Thoracic aorta (tissue), 2 donors: ENCODE results near the gene TBPL2. TPM values are rescaled to one million over a fixed set of nuclear protein-coding genes. Genes with fewer than 3 reads are reported as not detected.

Experiments
- ATAC-seq: fragments of 150-250 bp; one replicate; pipeline ENCODE4 v1.8.0; 2017; ENCODE audit warnings: low read depth; ENCODE audit not compliant: insufficient number of reproducible peaks, low FRiP score
- DNase-seq: peaks from one replicate; pipeline ENCODE4 v3.0.0-alpha.2; 2020; ENCODE audit warnings: low spot score
- H3K27ac ChIP-seq, 2 donors: fragments of 200-600 bp; sonication (generic); 1 replicate in 1 of 2; 2 replicates in 1 of 2; pipeline ENCODE4 v1.5.1; 2016; ENCODE audit warnings: mild to moderate bottlenecking in 2 of 2, moderate library complexity in 2 of 2
- H3K27me3 ChIP-seq: fragments of 200-600 bp; sonication (generic); replicated peaks from 2 replicates; pipeline ENCODE4 v1.6.0; 2016; ENCODE audit warnings: mild to moderate bottlenecking; ENCODE audit not compliant: insufficient read depth
- H3K36me3 ChIP-seq: fragments of 200-600 bp; sonication (generic); one replicate; pipeline ENCODE4 v1.5.1; 2016
- H3K4me1 ChIP-seq, 2 donors: fragments of 200-600 bp; sonication (generic); 1 replicate in 1 of 2; 2 replicates in 1 of 2; pipeline versions ENCODE4 v1.5.1 to v1.6.0; 2016; ENCODE audit warnings: low read depth in 2 of 2, mild to moderate bottlenecking in 1 of 2; ENCODE audit not compliant: control insufficient read depth in 1 of 2
- H3K4me3 ChIP-seq: fragments of 200-600 bp; sonication (generic); 2 replicates; pipeline ENCODE4 v1.5.1; 2016; ENCODE audit warnings: mild to moderate bottlenecking
- H3K9me3 ChIP-seq: fragments of 200-600 bp; sonication (generic); 2 replicates; pipeline ENCODE4 v1.5.1; 2016
- total RNA-seq, 2 donors: library from RNA; depleted of rRNA; stranded (reverse); fragments of >200 nt; gene quantifications; one replicate each; pipeline versions ENCODE4 v1.1.0 to v1.2.3, GENCODE V29; 2016
- TF ChIP-seq, protein P1 (sequence below): fragments of 200-600 bp; sonication (generic); IDR thresholded peaks from one replicate; pipeline ENCODE4 v1.5.1; 2019; ENCODE audit warnings: antibody characterized with exemption

The TBPL2 gene
- total RNA-seq, 2 donors from 2014 or later = not detected

DNA sequence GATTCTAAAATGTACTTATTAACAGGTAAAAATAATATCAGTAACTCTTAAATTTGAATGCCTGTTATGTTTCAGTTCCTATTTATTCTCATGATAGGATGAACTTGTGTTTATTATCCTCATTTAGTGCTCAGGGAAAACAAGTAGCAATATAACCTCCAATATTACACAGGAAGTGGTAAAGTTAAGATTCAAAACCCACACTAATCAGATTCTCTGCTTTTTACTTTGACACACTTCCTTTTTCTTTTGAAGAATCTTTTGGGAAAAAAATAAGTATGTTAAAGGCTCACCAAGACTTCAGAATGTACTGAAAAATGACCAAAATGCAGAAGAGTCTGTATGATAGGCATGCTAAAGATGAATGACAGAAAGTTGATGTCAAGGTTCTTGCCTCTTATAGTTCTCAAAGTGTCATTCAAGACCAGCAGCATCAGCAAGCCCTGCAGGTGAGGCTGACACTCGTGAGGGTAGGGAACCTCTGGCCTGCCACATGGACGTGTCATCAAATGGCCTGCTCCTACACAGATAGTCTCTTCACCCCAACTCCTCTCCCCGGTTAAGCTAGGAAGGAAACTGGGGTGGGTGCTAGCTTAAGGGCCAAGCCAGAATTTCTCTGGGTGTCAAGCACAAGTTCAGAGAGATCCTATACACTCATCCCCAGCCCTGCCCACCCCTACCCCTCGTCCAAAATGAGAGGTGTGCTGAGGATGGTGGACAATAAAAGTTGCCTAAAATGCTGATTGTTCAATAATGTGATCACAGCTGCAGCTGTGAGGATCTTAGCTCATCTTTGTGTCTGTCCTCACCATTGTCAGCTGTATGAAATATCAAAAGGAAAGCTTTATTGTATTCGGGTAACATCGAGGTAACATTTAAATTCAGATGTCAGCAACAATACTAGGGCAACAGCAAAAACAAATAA is 6.3 kb downstream of the TBPL2 start:
- Histone ChIP-seq H3K27me3 (no peaks in the 10 kb centered on the region), H3K4me3 (no peak overlapping the region), H3K36me3 (no peaks in the 10 kb centered on the region), H3K9me3 (no peaks in the 10 kb centered on the region), H3K4me1 (peaks cover 0 to 3% of the 10 kb centered on the region in 2 donors), H3K27ac (no peak overlapping the region)
- DNase-seq (no peak), ATAC-seq (no peak)
- TF ChIP-seq, protein P1, sequence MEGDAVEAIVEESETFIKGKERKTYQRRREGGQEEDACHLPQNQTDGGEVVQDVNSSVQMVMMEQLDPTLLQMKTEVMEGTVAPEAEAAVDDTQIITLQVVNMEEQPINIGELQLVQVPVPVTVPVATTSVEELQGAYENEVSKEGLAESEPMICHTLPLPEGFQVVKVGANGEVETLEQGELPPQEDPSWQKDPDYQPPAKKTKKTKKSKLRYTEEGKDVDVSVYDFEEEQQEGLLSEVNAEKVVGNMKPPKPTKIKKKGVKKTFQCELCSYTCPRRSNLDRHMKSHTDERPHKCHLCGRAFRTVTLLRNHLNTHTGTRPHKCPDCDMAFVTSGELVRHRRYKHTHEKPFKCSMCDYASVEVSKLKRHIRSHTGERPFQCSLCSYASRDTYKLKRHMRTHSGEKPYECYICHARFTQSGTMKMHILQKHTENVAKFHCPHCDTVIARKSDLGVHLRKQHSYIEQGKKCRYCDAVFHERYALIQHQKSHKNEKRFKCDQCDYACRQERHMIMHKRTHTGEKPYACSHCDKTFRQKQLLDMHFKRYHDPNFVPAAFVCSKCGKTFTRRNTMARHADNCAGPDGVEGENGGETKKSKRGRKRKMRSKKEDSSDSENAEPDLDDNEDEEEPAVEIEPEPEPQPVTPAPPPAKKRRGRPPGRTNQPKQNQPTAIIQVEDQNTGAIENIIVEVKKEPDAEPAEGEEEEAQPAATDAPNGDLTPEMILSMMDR = no peak

DNA sequence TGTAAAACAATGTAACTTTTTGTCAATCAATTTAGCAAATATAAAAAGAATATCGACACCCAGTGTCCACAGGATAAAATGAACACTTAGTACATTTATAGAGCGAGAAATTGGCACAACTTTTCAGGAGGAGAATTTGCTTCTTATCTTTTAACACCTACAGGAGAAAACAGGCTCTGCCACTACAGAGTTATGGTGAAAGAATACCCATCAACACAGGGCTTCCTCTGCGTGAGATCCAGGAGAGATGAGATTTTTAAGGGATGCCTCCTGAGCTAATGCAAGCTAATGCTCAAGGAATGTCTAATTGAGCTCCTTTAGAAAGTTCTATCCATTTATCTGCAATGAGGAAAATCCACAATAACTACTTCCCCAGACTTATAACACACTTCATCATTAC is 7.8 kb downstream of the TBPL2 start:
- no peak for DNase-seq
- peaks cover 0 to 3% of the 10 kb centered on the region in 2 donors for H3K4me1 ChIP-seq
- TF ChIP-seq, protein P1 = no peak
- H3K27ac ChIP-seq = no peak overlapping the region
- ATAC-seq = no peak
- H3K36me3 ChIP-seq = no peaks in the 10 kb centered on the region
- H3K27me3 ChIP-seq = no peaks in the 10 kb centered on the region
- H3K9me3 ChIP-seq = no peaks in the 10 kb centered on the region
- H3K4me3 ChIP-seq = no peak overlapping the region

DNA sequence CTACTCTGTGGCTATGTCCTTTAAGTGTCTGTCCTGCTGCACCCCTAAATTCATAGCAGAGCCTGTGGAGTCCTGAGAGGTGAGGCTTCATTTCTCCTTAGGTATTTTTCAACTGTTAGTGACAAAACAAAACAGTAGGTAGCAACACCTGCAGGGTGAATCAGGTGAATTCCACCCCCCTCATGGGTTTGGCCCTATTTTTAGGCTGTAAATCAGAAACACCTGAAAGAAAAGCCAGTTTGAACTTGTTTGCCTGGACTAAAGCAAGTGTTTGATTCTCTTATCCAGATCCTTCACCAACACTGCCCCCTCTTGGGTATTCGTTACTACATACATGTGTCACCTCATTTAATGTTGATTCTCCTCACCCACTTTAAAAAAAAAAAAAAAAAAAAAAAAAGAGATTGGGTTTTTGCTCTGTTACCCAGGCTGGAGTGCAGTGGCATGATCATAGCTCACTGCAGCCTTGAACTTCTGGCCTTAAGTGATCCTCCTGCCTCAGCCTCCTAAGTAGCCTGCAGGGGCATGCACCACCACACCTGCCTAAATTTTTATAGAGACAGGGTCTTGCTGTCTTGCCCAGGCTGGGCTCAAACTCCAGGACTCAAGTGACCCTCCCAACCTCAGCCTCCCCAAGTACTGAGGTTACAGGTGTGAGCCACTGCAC is 10.3 kb downstream of the TBPL2 start:
- peaks cover 0 to 3% of the 10 kb centered on the region in 2 donors for H3K4me1 ChIP-seq
- TF ChIP-seq, protein P1 = peak; percentile 28
- no peak for ATAC-seq
- H3K4me3 ChIP-seq = no peak overlapping the region
- peak; percentile 19 for DNase-seq
- H3K9me3 ChIP-seq = no peaks in the 10 kb centered on the region
- H3K27me3 ChIP-seq = no peaks in the 10 kb centered on the region
- no peaks in the 10 kb centered on the region for H3K36me3 ChIP-seq
- H3K27ac ChIP-seq = no peak overlapping the region

DNA sequence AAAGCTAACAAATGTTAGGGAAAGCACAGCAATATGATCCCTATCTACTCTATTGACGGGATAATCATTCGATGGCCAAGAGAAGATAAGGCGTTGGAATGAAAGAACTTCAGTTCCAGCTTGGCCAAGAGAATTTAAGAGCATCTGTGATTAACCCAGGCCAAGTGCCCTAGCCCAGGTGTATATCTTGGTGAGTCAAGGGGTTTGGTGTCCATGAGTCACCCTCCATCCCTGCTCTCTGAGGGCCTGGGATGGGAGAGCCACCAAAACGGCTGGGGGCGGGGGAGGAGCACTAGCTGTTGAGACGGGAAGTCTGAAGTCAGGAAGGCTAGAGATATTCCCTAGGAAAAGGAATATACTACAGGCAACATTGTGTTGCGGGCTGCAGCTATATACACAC is 13.0 kb downstream of the TBPL2 start:
- DNase-seq (no peak), ATAC-seq (no peak)
- Histone ChIP-seq H3K27ac (no peak overlapping the region), H3K4me3 (no peak overlapping the region), H3K4me1 (peaks cover 0 to 3% of the 10 kb centered on the region in 2 donors), H3K9me3 (no peaks in the 10 kb centered on the region), H3K27me3 (no peaks in the 10 kb centered on the region), H3K36me3 (no peaks in the 10 kb centered on the region)
- TF ChIP-seq, protein P1 = no peak

DNA sequence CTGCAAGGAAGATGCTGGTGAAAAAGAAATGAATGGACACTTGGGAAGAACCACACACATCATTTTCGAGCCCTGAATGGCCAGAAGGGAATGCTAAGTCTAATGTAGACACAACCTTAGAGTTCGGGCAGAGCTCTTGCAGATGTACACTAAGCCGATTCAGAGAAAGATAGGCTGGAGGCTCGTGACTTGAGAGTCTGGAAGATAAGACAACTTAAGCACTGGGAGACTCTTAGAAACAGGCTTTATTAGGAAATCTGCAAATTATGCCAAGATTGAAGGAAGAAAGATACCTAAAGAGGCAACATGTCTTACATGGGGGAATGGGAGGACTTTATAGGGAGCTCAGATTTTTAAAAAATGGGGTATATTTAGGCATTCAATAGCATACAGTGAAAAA is 13.5 kb downstream of the TBPL2 start:
- ATAC-seq = no peak
- peaks cover 0 to 3% of the 10 kb centered on the region in 2 donors for H3K4me1 ChIP-seq
- no peak for DNase-seq
- H3K9me3 ChIP-seq = no peaks in the 10 kb centered on the region
- TF ChIP-seq, protein P1 = no peak
- no peaks in the 10 kb centered on the region for H3K36me3 ChIP-seq
- H3K27me3 ChIP-seq = no peaks in the 10 kb centered on the region
- no peak overlapping the region for H3K4me3 ChIP-seq
- H3K27ac ChIP-seq = no peak overlapping the region
